Activated naive CD4-positive, alpha-beta T cell treated with anti-CD3 and anti-CD28 coated beads for 36 hours (primary cell): Measurements from ENCODE around the gene ALG11. TPM values are rescaled to one million over a fixed set of nuclear protein-coding genes. Genes with fewer than 3 reads are reported as not detected.

Experiments
- CTCF ChIA-PET: fragments of 350-600 bp; sonication (Branson Sonifier 250); formaldehyde crosslinking; loops from one replicate; lab custom pipeline; 2021; ENCODE audit warnings: antibody characterized with exemption; lab: Charles Lee
- DNase-seq: peaks from one replicate; pipeline ENCODE4 v3.0.0-alpha.2; 2020
- H3K27ac Mint-ChIP-seq: one replicate; pipeline ENCODE4 v1.8.0; 2021; ENCODE audit warnings: mild to moderate bottlenecking, mixed read lengths
- H3K27me3 Mint-ChIP-seq: one replicate; pipeline ENCODE4 v1.8.0; 2021; ENCODE audit warnings: low read depth, mixed read lengths
- H3K36me3 Mint-ChIP-seq: one replicate; pipeline ENCODE4 v1.8.0; 2021; ENCODE audit warnings: low read depth, mixed read lengths
- H3K4me1 Mint-ChIP-seq: one replicate; pipeline ENCODE4 v1.8.0; 2021; ENCODE audit warnings: low read depth, mixed read lengths
- H3K4me3 Mint-ChIP-seq: one replicate; pipeline ENCODE4 v1.8.0; 2021; ENCODE audit warnings: mild to moderate bottlenecking, moderate library complexity, mixed read lengths
- H3K9me3 Mint-ChIP-seq: one replicate; pipeline ENCODE4 v1.8.0; 2021; ENCODE audit warnings: mixed read lengths
- intact Hi-C: fragments of 100-400 bp; cut with micrococcal nuclease; formaldehyde crosslinking; loops from one replicate; pipeline ENCODE4 v1.15.1; 2023
- total RNA-seq, 2 experiments: library from RNA; stranded (reverse); gene quantifications; one replicate each; pipeline ENCODE4 v1.2.3, GENCODE V29; 2021

Gene ALG11, protein sequence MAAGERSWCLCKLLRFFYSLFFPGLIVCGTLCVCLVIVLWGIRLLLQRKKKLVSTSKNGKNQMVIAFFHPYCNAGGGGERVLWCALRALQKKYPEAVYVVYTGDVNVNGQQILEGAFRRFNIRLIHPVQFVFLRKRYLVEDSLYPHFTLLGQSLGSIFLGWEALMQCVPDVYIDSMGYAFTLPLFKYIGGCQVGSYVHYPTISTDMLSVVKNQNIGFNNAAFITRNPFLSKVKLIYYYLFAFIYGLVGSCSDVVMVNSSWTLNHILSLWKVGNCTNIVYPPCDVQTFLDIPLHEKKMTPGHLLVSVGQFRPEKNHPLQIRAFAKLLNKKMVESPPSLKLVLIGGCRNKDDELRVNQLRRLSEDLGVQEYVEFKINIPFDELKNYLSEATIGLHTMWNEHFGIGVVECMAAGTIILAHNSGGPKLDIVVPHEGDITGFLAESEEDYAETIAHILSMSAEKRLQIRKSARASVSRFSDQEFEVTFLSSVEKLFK
- 10 to 100 TPM; 12.6 to 15.6 TPM for total RNA-seq

DNA sequence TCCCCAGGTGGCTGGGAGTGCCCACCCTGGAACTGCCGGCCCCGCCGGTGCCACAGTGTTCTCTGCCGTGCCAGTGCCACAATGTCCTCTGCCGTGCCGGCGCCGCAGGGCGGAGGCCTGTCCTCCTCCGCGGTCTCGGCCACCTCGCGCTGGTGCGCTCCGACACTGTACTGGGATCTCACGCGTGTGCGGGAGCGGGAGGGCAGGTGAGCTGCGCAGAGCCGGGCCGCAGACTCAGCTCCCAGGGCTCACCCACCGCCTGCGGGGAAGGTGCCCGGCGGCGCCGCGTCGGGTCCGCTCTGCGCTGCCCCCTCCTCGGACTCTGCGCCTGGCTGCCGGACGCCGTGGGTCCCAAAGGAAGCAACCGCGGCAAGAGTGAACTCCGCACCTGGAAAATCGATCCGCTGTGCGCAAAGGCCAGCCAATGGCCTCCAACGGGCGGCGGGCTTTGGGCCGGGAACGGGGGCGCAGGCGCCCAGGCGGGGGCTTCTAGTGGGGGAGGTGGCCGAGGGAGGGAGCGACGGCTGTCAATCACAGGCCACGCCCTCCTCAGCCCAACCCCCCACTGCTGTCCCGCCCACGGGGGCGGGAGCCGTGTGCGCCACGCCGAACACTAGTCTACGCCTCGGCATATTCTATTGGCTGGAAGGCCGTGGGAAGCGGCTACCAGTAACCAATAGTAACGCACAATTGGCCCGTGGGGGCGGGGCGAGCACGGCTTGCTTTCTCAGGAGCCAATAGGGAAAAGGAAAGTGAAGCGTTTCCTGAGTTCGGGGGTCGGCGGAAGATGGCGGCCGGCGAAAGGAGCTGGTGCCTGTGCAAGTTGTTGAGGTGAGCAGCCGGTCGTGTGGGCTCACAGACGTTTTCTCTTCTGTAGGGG, at the start of gene ALG11:
TSS of gene ALG11 (plus strand) at position 767 of the 880 bp plus-strand sequence. CDS start at position 788, 21 bp downstream.
- CTCF ChIA-PET, result interaction anchor here (0.9 to 2.4 kb wide), 7 partner anchors 10 to 439 kb away, joined by 3 to 13 read pairs (median 4); partner anchors contain the start of gene NEK3
- Mint-ChIP-seq H3K27me3 (peaks cover 10% of the 10 kb centered on the region), H3K9me3 (no peaks in the 10 kb centered on the region), H3K4me1 (peaks cover 14% of the 10 kb centered on the region), H3K27ac (peak within 1 kb of the TSS; percentile 85), H3K36me3 (peaks cover 5% of the 10 kb centered on the region), H3K4me3 (peak within 1 kb of the TSS; percentile 98)
- peak; percentile 100 for DNase-seq
- intact Hi-C loops, result loop anchor here (1.0 to 5.0 kb wide), 11 partner anchors 115 to 640 kb away; partner anchors contain the start of genes CKAP2, DHRS12, INTS6 and NEK5

DNA sequence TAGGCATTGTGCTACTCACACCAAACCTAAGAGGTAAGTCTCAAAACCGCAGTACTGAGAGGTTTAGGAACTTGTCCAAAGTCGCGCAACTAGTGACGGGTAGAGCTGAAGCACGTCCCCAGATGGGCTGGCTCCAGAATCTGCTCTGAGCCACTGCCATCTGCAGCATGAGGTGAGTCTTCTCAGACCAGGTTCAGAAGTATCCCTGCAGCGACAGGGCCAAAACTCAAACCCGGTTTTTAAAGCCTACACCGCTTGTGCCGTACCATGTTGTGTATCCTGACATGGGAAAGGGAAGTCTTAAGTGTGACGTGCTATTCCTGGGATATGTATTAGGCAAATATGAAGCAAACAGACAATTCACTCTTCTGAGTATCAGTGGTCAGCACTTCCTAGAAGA, 46.0 kb upstream of the ALG11 start:
- CTCF ChIA-PET, result no interaction called here
- no peak for DNase-seq
- peaks cover 43% of the 10 kb centered on the region for H3K4me1 Mint-ChIP-seq
- H3K36me3 Mint-ChIP-seq, result no peaks in the 10 kb centered on the region
- no peaks in the 10 kb centered on the region for H3K9me3 Mint-ChIP-seq
- intact Hi-C loops, result no loop called here
- H3K27ac Mint-ChIP-seq, result no peak overlapping the region
- H3K4me3 Mint-ChIP-seq, result no peak overlapping the region
- no peaks in the 10 kb centered on the region for H3K27me3 Mint-ChIP-seq

DNA sequence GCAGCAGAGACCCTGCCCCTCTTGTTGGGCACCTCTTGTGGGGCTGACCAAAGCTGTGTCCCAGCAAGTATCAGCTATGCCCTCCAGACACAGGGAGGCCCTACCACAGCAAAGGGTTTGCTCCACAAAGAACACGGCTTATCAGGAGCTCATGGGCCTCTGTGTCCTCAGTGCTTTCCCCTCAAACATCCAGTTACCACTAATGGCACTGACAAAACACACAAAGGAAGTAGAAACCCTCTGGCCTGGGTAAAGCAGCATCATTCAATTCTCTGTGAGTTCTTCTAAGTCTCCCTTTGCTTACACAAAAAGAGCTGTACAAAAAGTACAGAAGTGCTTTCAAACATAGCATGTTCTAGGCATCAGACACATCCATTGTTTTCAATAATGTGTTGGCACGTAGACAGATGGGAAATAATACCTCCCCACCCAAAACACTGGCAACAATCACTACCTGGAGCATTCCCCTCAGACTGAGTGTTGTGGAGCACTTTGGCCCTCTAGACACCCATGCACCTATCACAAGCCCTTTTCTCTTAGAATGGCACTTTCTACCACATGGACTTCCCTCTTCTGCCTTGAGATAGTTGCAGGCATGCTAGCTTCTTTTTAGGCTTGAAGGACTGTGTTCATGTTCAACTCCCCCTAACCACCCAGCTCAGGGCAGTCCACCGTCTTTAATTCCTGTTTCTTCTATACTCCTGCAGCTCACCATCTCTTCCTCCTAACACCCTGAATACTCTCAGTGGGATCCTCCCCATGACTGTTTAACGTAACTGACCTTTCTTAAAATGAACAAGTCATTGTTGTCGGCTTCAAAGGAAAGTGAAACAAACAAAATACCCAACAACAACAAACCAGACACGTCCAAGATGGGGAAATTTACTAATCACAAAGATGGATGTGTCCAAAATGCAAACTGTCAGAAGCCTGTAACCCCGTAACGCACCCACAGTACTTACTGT, 44.4 kb upstream of the ALG11 start:
- DNase-seq, result no peak
- H3K9me3 Mint-ChIP-seq, result no peaks in the 10 kb centered on the region
- H3K27me3 Mint-ChIP-seq, result no peaks in the 10 kb centered on the region
- H3K27ac Mint-ChIP-seq, result no peak overlapping the region
- intact Hi-C loops, result no loop called here
- H3K36me3 Mint-ChIP-seq, result no peaks in the 10 kb centered on the region
- CTCF ChIA-PET, result interaction anchor here (1.0 kb wide), 1 partner anchor 8 kb away, joined by 4 read pairs; no protein-coding TSS in a partner anchor
- H3K4me1 Mint-ChIP-seq, result peaks cover 42% of the 10 kb centered on the region
- no peak overlapping the region for H3K4me3 Mint-ChIP-seq

DNA sequence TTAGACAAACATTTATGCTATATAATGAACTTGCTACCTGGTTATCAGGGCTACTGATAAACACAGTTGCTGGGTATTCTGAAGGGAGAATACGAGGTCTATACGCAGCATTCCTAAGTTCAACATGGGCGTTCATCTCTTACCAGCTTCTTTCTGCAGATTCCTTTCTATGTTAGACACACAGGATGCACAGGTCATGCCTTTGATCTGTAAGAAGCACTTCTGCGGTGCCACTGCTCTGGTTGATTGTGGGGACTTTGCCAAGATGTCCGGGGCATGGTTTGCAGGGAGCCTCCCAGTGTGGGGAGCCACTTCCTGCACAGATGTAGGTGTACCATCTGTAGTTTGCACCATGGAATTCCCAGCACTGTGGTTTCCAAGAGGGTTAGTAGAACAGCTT, 41.8 kb upstream of the ALG11 start:
- CTCF ChIA-PET, result interaction anchor here (1.2 to 2.4 kb wide), 3 partner anchors 9 to 126 kb away, joined by 5 to 10 read pairs (median 9); partner anchors contain the start of gene TMEM272
- intact Hi-C loops, result no loop called here
- DNase-seq, result no peak
- H3K9me3 Mint-ChIP-seq, result no peaks in the 10 kb centered on the region
- no peaks in the 10 kb centered on the region for H3K36me3 Mint-ChIP-seq
- H3K4me1 Mint-ChIP-seq, result peaks cover 42% of the 10 kb centered on the region
- H3K27ac Mint-ChIP-seq, result no peak overlapping the region
- H3K27me3 Mint-ChIP-seq, result no peaks in the 10 kb centered on the region
- no peak overlapping the region for H3K4me3 Mint-ChIP-seq

DNA sequence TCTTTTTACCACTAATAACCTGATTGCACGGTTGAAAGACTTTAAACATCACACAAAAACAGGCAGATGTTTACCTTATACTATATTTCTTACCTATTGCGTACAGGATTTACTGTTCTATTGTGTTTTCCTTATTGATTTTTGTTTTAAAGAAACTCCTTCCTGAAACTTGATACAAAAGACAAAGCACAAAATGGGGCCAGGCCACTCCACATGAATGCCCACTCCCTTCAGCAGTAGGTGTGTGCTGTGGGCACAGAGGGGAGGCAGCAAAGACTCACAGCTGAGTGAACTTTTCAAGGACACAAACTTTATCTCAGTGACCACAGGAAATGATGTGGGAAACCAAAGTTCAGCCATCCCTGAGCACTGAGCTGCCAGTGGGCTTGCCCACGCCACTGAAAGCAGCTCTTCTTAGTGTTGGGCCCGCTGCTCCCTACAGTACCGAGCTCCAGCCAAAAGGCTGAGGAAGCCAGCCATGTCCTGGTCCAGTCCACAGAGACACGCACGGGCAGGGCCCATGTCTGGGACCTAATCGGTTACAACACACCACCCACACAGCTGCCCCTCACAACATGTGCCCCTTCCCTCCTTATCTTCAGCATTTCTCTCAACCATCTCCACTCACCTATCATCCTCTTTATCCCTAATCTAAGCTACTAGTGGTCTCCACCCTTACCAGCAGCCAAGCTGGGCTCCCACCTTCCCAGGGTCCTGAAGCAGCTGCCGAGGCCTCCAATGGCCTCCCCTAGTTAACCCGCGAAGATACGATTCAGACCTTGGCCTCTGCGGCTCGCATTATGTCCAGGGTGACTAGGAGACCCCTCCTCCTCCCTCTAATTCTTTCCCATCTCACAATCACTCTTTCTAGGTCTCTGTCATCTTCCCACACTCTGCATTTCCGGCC, 40.4 kb upstream of the ALG11 start:
- no peaks in the 10 kb centered on the region for H3K27me3 Mint-ChIP-seq
- intact Hi-C loops, result no loop called here
- no peaks in the 10 kb centered on the region for H3K36me3 Mint-ChIP-seq
- no peaks in the 10 kb centered on the region for H3K9me3 Mint-ChIP-seq
- CTCF ChIA-PET, result interaction anchor here (0.6 to 2.4 kb wide), 5 partner anchors 10 to 127 kb away, joined by 3 to 10 read pairs (median 5); partner anchors contain the start of gene TMEM272
- no peak for DNase-seq
- H3K27ac Mint-ChIP-seq, result no peak overlapping the region
- peaks cover 31% of the 10 kb centered on the region for H3K4me1 Mint-ChIP-seq
- no peak overlapping the region for H3K4me3 Mint-ChIP-seq

DNA sequence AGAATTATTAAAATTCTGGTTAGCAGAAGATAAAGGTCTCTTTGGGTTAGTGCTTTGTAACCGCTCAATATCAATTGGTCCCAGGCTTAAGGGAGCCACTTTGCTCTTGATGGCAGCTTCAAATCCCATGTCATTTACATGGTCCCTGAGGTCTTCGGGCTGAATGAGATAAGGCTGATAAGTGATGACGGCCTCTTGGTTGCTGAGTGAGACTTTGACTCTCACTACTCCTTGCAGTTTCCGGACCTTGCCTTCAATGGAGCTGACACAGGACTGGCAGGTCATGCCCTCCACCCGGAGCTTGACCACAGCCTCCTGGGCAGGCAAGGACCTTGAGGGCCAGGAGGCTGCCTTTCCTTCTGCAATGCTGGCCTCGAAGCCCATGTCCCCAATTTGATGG, 37.7 kb upstream of the ALG11 start:
- Mint-ChIP-seq H3K36me3 (no peaks in the 10 kb centered on the region), H3K4me1 (peaks cover 14% of the 10 kb centered on the region), H3K27me3 (no peaks in the 10 kb centered on the region), H3K4me3 (no peak overlapping the region), H3K27ac (no peak overlapping the region), H3K9me3 (no peaks in the 10 kb centered on the region)
- intact Hi-C loops, result no loop called here
- no peak for DNase-seq
- CTCF ChIA-PET, result no interaction called here

DNA sequence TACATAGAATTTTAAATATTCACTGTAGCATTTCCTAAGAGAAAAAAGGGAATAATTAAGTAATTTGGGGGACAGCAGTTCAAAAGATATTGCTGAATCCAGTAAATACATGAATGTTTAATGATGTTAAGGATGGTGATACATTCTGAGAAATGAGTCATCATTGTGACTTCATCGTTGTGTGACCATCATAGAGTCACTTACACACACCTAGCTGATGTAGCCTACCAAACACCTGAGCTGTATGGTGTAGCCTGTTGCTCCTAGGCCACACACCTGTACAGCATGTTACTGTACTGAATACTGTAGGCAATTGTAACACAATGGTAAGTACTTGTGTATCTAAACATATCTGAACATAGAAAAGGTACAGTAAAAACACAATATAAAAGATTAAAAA, 35.8 kb upstream of the ALG11 start:
- no peaks in the 10 kb centered on the region for H3K9me3 Mint-ChIP-seq
- CTCF ChIA-PET, result interaction anchor here (0.8 to 1.1 kb wide), 2 partner anchors 9 to 53 kb away, joined by 3 to 4 read pairs; no protein-coding TSS in a partner anchor
- H3K4me1 Mint-ChIP-seq, result no peaks in the 10 kb centered on the region
- no peaks in the 10 kb centered on the region for H3K27me3 Mint-ChIP-seq
- H3K27ac Mint-ChIP-seq, result no peak overlapping the region
- intact Hi-C loops, result no loop called here
- no peak for DNase-seq
- no peaks in the 10 kb centered on the region for H3K36me3 Mint-ChIP-seq
- no peak overlapping the region for H3K4me3 Mint-ChIP-seq

DNA sequence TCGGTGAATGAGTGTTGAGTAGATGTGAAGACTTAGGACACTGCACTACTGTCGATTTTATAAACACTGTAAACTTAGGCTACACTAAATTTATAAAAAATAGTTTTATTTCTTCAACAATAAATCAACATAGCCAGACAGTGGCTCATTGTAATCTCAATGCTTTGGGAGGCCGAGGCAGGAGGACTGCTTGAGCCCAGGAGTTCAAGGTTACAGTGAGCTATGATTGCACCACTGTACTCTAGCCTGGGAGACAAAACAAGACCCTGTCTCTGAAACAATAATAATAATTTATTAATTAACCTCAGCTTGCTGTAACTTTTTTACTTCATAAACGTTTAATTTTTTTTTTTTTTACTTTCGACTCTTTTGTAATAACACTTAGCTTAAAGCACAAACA, 35.3 kb upstream of the ALG11 start:
- no peaks in the 10 kb centered on the region for H3K27me3 Mint-ChIP-seq
- no peak overlapping the region for H3K4me3 Mint-ChIP-seq
- H3K9me3 Mint-ChIP-seq, result no peaks in the 10 kb centered on the region
- no peak overlapping the region for H3K27ac Mint-ChIP-seq
- CTCF ChIA-PET, result interaction anchor here (0.6 to 0.9 kb wide), 4 partner anchors 9 to 500 kb away, joined by 3 to 5 read pairs (median 4); no protein-coding TSS in a partner anchor
- no peaks in the 10 kb centered on the region for H3K4me1 Mint-ChIP-seq
- H3K36me3 Mint-ChIP-seq, result no peaks in the 10 kb centered on the region
- no peak for DNase-seq
- intact Hi-C loops, result no loop called here

DNA sequence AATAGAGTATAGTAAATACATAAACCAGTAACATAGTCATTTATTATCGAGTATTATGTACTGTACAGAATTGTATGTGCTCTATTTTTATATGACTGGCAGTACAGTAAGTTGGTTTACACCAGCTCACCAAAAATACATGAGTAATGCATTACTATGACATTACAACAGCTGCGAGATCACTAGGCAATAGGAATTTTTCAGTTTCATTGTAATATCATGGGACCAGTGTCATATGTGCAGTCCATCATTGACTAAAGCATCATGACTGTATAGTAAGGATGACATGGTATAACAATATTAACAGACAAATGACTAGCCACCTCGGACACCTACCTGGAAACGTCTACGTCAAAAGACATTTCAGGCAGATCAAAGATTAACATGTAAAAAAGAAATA, 34.6 kb upstream of the ALG11 start:
- CTCF ChIA-PET, result interaction anchor here (0.6 to 1.7 kb wide), 6 partner anchors 9 to 499 kb away, joined by 3 to 5 read pairs (median 4); no protein-coding TSS in a partner anchor
- no peaks in the 10 kb centered on the region for H3K27me3 Mint-ChIP-seq
- H3K36me3 Mint-ChIP-seq, result no peaks in the 10 kb centered on the region

DNA sequence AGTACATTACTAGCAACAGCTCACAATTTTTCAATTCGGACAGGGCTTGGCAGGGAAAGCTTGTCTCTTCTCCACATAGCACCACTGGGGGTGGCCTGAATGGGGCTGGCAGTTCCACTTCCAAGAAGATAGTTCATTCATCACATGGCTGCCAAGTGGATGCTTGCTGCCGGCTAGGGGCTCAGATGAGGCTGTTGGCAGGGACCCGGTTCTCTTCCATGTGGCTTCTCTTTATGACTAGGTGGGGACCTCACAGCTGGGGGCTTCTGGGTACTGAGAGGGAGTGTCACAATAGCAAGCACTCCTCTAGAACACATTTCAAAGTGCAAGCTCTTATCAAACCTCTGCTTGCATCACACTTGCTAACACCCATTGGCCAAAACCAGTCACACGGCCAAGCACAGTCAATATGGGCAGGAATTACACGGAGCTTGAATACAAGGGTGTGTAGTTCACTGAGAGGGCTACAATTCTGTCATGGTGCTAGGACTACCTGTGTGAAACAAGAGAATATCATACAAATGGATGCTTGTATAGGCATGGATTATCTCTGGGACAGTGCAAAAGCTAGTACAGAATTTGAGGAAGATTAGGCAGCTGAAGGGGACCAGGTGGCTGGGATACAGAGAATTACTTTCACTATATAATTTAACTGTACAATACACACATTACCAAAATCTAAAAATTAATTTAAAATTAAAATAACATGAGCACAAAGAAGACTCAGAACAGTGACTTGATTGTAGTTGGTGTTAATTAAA, 33.2 kb upstream of the ALG11 start:
- H3K27me3 Mint-ChIP-seq, result no peaks in the 10 kb centered on the region
- no peaks in the 10 kb centered on the region for H3K36me3 Mint-ChIP-seq
- no peaks in the 10 kb centered on the region for H3K9me3 Mint-ChIP-seq
- no peak overlapping the region for H3K4me3 Mint-ChIP-seq
- DNase-seq, result no peak
- H3K4me1 Mint-ChIP-seq, result no peaks in the 10 kb centered on the region
- intact Hi-C loops, result no loop called here
- no peak overlapping the region for H3K27ac Mint-ChIP-seq
- CTCF ChIA-PET, result interaction anchor here (0.5 to 1.7 kb wide), 2 partner anchors 83 to 124 kb away, joined by 3 to 4 read pairs; no protein-coding TSS in a partner anchor

More for the DNA sequence above, 34.6 kb upstream of the ALG11 start:
- H3K27ac Mint-ChIP-seq, result no peak overlapping the region
- intact Hi-C loops, result no loop called here
- no peak for DNase-seq
- no peaks in the 10 kb centered on the region for H3K9me3 Mint-ChIP-seq
- H3K4me3 Mint-ChIP-seq, result no peak overlapping the region
- H3K4me1 Mint-ChIP-seq, result no peaks in the 10 kb centered on the region
